ENCODE data around the gene KCNQ1.

The KCNQ1 gene

DNA sequence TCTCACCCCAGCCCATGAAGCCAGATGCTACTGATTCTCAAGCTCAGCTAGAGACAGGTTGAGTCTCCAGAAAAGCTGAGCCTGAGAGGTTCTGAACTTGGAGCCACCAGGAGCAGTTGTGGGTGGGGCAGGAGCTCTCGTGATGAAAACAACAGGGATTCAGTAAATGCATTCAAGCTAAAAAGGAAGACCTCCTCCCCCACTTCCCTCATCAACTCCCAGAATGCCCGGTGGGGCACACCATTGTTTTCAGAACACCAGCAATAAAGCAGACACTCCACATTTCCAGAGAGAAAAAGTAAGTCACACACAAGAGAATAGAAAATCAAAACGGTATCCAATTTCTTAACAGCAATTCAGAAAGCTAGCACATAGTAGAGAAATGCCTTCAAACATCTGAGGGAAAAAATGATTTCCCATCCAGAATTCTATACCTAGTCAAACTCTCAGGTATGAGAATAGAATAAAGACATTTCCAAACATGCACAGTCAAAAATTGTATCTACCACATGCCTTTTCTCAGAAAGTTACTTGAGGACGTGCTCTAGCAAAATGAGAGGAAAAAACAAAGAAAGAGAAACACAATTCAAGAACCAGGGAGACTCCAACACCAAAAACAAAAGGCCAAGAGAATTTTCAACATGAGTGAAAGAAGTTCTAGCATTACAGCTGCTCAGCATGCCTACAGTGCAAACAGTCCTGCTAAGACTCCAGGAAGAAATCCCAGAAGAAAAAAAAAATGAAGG lies 383.9 kb downstream of the KCNQ1 start:
- H3K4me1 ChIP-seq (ENCODE audit: control insufficient read depth, insufficient read depth, low read length, poor library complexity, severe bottlenecking): peaks cover 29% of the 10 kb centered on the region
- H3K27ac ChIP-seq (ENCODE audit: low read depth, low read length, severe bottlenecking): no peak overlapping the region
- H3K4me3 ChIP-seq (ENCODE audit: extremely low read depth, insufficient read depth, low read length, poor library complexity, severe bottlenecking): no peak overlapping the region
- peaks cover 17% of the 10 kb centered on the region for H3K9me3 ChIP-seq (ENCODE audit: control insufficient read depth, low read length)
- WGBS, 2 experiments (ENCODE audit: insufficient coverage in 2 of 2): 80 to 89% methylated on average over 1 to 2 of the region's 4 CpGs
- no peaks in the 10 kb centered on the region for H3K36me3 ChIP-seq (ENCODE audit: control insufficient read depth, insufficient read depth, low read length)

DNA sequence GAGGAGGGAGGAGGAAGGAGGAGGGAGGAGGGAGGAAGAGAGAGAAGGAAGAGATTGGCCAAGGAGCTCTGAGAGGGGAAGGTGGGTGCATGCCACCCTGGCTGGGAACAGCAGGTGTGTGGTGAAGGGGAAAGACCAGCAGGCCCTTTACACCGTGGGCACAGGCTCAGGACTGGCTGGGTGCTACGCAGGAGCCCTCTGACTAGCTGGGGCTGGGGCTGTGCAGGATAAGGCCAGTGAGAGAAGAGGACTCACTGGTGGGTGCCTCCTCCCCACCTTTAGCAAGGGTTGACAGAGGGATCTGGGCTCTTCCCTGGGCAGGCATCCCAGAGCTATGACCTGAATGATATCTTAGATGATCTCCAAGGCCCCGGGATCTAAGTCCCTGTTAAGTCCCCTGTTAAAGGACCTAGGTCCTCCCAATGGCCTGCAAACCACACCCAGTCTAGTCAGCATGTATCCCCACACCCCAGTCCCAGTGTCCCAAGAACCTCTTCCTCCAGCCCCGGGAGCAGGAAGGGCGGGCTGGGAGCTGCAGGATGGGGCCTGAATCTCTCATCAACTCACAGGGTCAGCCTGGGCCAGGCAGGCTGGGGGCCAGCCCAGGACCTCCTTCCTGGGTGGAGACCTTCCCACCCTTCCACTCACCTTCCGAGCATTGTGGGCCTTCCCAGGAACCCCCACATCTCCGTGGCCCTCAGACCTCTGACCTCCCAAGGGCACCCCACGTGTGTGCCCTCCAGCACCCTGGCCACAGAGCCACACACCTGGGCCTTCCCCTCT lies 385.4 kb downstream of the KCNQ1 start:
- Histone ChIP-seq H3K9me3 (ENCODE audit: control insufficient read depth, low read length) (peaks cover 16% of the 10 kb centered on the region), H3K4me1 (ENCODE audit: control insufficient read depth, insufficient read depth, low read length, poor library complexity, severe bottlenecking) (peaks cover 36% of the 10 kb centered on the region), H3K36me3 (ENCODE audit: control insufficient read depth, insufficient read depth, low read length) (no peaks in the 10 kb centered on the region), H3K4me3 (ENCODE audit: extremely low read depth, insufficient read depth, low read length, poor library complexity, severe bottlenecking) (no peak overlapping the region), H3K27ac (ENCODE audit: low read depth, low read length, severe bottlenecking) (no peak overlapping the region)
- 88 to 90% methylated on average over 6 to 7 of the region's 8 CpGs for WGBS, 2 experiments (ENCODE audit: insufficient coverage in 2 of 2)

DNA sequence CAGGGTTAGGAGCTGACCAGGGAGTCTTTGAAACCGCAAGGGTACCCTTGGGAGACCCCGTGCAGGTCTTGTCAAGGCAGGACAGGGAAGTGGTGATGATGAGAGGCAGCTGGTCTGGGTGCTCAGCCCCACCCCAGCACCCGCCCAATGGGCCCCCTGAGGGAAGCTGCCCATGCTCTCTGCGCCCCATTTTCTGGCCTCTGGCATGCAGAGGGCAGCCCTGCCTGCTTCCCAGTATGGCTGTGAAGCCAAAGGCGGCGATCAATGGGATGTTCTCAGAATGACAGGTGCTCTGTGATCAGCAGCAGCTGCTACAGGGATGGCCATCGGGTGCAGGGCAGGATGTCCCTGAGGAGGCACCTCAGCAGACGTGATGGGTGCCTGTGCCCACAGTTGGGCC lies 386.1 kb downstream of the KCNQ1 start:
- peaks cover 30% of the 10 kb centered on the region for H3K4me1 ChIP-seq (ENCODE audit: control insufficient read depth, insufficient read depth, low read length, poor library complexity, severe bottlenecking)
- no peak overlapping the region for H3K4me3 ChIP-seq (ENCODE audit: extremely low read depth, insufficient read depth, low read length, poor library complexity, severe bottlenecking)
- WGBS, 2 experiments (ENCODE audit: insufficient coverage in 2 of 2): 92 to 96% methylated on average over 7 to 8 of the region's 8 CpGs
- no peak overlapping the region for H3K27ac ChIP-seq (ENCODE audit: low read depth, low read length, severe bottlenecking)
- H3K9me3 ChIP-seq (ENCODE audit: control insufficient read depth, low read length): peaks cover 16% of the 10 kb centered on the region
- H3K36me3 ChIP-seq (ENCODE audit: control insufficient read depth, insufficient read depth, low read length): no peaks in the 10 kb centered on the region

DNA sequence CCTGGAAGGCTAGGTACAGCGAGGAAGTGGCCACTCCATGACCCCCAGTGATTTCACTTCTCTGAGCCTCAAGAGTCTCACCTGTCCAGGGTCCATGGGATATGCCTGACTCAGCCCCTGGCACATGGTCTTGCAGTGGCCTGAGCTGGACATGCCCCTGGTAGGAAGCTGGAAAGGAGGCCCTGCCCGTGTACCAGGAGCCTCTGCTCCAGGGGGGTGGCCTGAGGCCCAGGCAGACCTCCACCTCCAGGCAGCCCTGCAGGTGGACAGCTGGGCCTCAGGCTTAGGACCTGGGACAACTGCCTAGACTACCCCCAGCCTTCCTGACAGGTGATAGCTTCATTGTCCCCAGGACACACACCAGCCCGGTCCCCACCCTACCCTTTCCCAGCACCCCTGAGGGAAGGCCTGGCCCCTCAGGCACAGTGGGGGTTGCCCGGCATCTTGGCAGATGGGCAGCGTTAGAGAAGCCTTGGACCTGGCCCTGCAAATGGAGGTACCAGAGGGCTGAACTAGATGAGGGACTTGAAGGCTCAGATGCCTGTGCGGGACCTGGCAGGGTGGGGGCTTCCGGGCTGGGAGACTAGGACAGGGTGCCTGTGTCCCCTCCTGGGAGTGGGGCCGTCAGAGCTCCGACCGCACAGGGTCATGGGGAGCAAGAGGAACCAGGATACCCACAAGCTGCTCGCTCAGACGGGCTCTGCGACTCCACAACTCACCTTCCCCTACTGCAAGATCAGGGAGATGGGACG lies 387.1 kb downstream of the KCNQ1 start:
- 85 to 93% methylated on average over 8 to 13 of the region's 14 CpGs for WGBS, 2 experiments (ENCODE audit: insufficient coverage in 2 of 2)

DNA sequence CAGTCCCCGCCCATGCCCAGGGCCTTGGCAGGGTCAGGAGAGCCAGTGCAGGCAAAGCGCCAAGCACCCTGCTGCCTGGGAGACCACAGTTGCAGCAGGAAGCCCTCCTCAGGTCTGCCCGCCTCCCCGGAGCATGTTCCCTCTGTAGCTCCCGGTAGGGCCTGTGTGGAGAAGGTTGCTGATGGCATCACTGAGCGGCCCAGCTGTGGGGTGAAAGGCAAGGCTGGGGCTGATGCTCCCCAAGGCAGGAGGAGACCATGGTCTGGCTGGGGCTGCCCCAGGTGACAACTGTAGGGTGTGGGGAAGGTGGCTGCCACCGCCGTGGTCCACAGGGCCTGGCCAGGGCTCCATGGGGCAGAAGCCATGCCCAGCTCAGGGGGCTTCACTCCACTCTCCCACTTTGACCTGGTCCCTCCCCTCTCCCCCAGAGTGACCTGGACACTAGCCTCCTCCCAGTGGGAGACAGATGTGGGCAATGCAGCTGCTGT lies 387.8 kb downstream of the KCNQ1 start:
- Histone ChIP-seq H3K36me3 (ENCODE audit: control insufficient read depth, insufficient read depth, low read length) (no peaks in the 10 kb centered on the region), H3K4me3 (ENCODE audit: extremely low read depth, insufficient read depth, low read length, poor library complexity, severe bottlenecking) (no peak overlapping the region), H3K9me3 (ENCODE audit: control insufficient read depth, low read length) (peaks cover 16% of the 10 kb centered on the region), H3K27ac (ENCODE audit: low read depth, low read length, severe bottlenecking) (no peak overlapping the region), H3K4me1 (ENCODE audit: control insufficient read depth, insufficient read depth, low read length, poor library complexity, severe bottlenecking) (peaks cover 19% of the 10 kb centered on the region)
- 81 to 85% methylated on average over 6 to 8 of the region's 8 CpGs for WGBS, 2 experiments (ENCODE audit: insufficient coverage in 2 of 2)

More for the DNA sequence above, 387.1 kb downstream of the KCNQ1 start:
- Histone ChIP-seq H3K36me3 (ENCODE audit: control insufficient read depth, insufficient read depth, low read length) (no peaks in the 10 kb centered on the region), H3K4me1 (ENCODE audit: control insufficient read depth, insufficient read depth, low read length, poor library complexity, severe bottlenecking) (peaks cover 21% of the 10 kb centered on the region), H3K4me3 (ENCODE audit: extremely low read depth, insufficient read depth, low read length, poor library complexity, severe bottlenecking) (no peak overlapping the region), H3K9me3 (ENCODE audit: control insufficient read depth, low read length) (peaks cover 16% of the 10 kb centered on the region), H3K27ac (ENCODE audit: low read depth, low read length, severe bottlenecking) (no peak overlapping the region)

DNA sequence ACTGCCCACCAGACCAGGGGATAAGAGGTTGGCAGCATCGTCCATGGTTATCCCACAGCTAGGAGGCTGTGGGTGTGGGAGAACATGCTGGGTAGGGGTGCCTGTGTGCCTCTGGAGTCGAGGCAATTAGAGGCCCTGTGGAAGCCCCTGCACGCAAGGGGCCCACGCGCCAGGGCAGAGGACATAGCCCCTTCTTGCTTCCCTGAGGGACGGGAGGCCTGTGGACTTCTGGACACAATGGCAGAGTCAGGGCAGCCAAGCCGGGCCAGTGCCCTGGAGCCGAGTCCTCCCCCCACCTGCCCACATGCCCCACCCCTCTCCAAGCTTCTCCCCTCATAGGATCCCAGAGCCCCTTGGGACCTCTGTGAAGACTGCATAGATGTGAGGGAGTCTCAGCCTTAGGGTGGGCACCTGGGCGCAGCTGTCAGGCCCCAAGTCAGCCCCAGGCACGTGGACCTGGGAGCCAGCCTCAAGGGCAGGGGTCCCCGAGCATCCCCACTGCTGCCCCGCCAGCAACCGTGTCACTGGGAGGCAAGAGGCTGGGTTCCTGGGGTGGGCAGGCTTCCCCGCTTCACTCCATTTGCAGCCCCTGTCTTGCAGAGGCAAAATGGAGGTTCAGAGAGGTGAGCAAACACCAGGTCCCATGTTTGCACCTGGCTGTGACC lies 388.4 kb downstream of the KCNQ1 start:
- 81 to 95% methylated on average over 10 to 11 of the region's 14 CpGs for WGBS, 2 experiments (ENCODE audit: insufficient coverage in 2 of 2)
- H3K9me3 ChIP-seq (ENCODE audit: control insufficient read depth, low read length): peaks cover 16% of the 10 kb centered on the region
- H3K27ac ChIP-seq (ENCODE audit: low read depth, low read length, severe bottlenecking): no peak overlapping the region
- H3K36me3 ChIP-seq (ENCODE audit: control insufficient read depth, insufficient read depth, low read length): no peaks in the 10 kb centered on the region
- no peak overlapping the region for H3K4me3 ChIP-seq (ENCODE audit: extremely low read depth, insufficient read depth, low read length, poor library complexity, severe bottlenecking)
- peaks cover 20% of the 10 kb centered on the region for H3K4me1 ChIP-seq (ENCODE audit: control insufficient read depth, insufficient read depth, low read length, poor library complexity, severe bottlenecking)

DNA sequence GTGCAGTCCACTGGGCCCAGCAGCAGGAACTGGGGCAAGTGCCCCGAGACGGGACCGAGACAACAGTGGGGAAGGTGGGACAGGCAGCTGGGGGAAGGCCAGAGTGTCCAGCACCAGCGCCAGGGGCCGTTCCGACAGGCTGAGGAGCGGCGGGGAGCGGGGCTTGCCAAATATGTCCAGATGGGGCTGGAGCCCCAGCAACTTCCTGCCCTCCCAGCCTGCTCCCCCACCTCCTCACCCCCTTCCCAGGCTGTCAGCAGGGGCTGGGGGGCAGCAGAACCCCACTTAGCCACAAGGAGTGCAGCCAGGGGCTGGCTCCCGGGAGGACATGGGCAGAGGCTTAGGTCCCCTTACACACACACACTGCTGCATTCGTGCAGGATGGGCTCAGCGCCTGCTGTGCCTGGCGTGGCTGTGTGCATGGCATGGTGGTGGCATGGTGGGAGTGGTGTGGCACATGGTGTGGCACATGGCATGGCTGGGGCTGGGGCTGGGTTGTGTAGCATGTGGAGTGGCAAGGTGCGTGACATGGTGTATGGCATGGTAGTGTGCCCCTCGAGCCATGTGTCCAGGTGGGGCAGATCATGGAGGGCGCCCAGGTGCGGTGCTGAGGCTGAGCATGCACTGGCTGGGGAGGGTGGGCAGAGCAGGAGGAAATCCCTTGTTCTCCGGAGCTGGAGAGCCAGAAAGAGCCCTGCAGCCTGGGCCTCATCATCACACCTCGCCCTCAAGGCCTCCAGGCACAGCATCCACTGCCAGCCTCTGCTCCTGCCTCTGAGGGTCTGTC lies 389.1 kb downstream of the KCNQ1 start:
- Histone ChIP-seq H3K4me3 (ENCODE audit: extremely low read depth, insufficient read depth, low read length, poor library complexity, severe bottlenecking) (no peak overlapping the region), H3K27ac (ENCODE audit: low read depth, low read length, severe bottlenecking) (no peak overlapping the region), H3K36me3 (ENCODE audit: control insufficient read depth, insufficient read depth, low read length) (no peaks in the 10 kb centered on the region), H3K4me1 (ENCODE audit: control insufficient read depth, insufficient read depth, low read length, poor library complexity, severe bottlenecking) (peaks cover 21% of the 10 kb centered on the region), H3K9me3 (ENCODE audit: control insufficient read depth, low read length) (peaks cover 11% of the 10 kb centered on the region)
- WGBS, 2 experiments (ENCODE audit: insufficient coverage in 2 of 2): 90 to 93% methylated on average over 10 to 15 of the region's 19 CpGs

DNA sequence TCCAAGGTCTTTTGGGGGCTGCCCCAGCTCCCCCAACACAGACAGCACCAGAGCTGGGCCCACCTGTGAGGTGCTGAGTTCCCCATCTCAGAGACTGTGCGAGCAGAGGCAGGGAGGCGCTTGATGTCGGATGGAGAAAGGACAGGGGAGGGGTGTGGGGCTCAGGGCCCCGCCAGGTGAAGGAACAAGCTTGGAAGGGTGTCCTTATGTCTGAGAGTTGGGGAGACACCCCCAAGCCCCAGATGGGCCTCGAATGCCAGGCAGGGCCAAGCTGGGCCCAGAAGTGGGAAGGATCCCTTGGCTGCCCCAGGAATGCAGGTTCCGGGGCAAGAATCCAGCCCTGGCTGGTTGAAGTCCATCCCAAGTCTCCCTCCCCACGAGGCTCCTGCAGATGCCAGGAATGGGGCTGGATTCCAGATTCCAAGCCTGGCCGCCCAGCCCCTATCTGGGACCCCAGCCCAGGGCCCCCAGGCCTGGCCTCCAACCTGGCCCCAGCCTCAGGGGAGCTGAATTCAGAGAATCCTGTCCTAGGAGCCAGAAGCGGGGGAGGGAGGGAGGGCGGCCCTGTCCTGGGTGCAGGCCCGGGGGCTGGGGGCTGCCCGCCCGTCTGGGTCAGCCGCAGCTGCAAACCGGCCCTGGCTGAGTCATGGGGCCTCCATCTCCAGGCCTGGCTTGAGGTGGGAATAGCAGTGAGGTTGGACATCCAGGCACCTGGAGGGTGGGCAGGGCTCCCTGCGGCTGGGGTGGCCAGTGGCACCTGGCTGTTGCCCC lies 389.9 kb downstream of the KCNQ1 start:
- H3K4me3 ChIP-seq (ENCODE audit: extremely low read depth, insufficient read depth, low read length, poor library complexity, severe bottlenecking): no peak overlapping the region
- WGBS, 2 experiments (ENCODE audit: insufficient coverage in 2 of 2): 82 to 85% methylated on average over 8 to 13 of the region's 16 CpGs
- no peaks in the 10 kb centered on the region for H3K36me3 ChIP-seq (ENCODE audit: control insufficient read depth, insufficient read depth, low read length)
- peaks cover 3% of the 10 kb centered on the region for H3K9me3 ChIP-seq (ENCODE audit: control insufficient read depth, low read length)
- H3K27ac ChIP-seq (ENCODE audit: low read depth, low read length, severe bottlenecking): no peak overlapping the region
- peaks cover 26% of the 10 kb centered on the region for H3K4me1 ChIP-seq (ENCODE audit: control insufficient read depth, insufficient read depth, low read length, poor library complexity, severe bottlenecking)

DNA sequence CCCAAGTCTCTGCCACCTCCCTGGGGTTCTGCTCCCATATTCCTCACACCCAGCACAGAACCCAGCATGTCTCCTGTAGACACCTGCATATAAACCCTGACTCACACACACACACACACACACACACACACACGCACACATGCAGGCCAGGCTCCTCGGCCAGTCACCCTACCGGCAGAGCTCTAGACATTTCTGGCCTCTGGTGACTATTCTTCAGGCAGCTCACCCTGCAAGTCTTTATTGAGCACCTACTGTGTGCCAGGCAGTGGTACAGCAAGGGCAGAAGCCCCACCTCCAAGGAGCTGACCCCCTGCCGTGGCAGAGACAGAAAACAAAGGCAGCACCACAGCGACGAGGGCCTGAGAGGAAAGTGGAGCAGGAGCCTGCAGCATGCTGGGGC lies 390.5 kb downstream of the KCNQ1 start:
- H3K36me3 ChIP-seq (ENCODE audit: control insufficient read depth, insufficient read depth, low read length): no peaks in the 10 kb centered on the region

More for the DNA sequence above, 390.5 kb downstream of the KCNQ1 start:
- Histone ChIP-seq H3K4me3 (ENCODE audit: extremely low read depth, insufficient read depth, low read length, poor library complexity, severe bottlenecking) (no peak overlapping the region), H3K4me1 (ENCODE audit: control insufficient read depth, insufficient read depth, low read length, poor library complexity, severe bottlenecking) (peaks cover 29% of the 10 kb centered on the region), H3K9me3 (ENCODE audit: control insufficient read depth, low read length) (no peaks in the 10 kb centered on the region), H3K27ac (ENCODE audit: low read depth, low read length, severe bottlenecking) (no peak overlapping the region)
- 61 to 67% methylated on average over 5 to 6 of the region's 6 CpGs for WGBS, 2 experiments (ENCODE audit: insufficient coverage in 2 of 2)

Measured in mesodermal cell (in vitro differentiated cells).